Endothelial cell (in vitro differentiated cells): ENCODE measurements around the gene WTAP. TPM values are rescaled to one million over a fixed set of nuclear protein-coding genes. Genes with fewer than 3 reads are reported as not detected.

Experiments used
- DNase-seq: peaks from one replicate; pipeline ENCODE4 v3.0.0; 2021; ENCODE audit warnings: low spot score
- H3K27ac Mint-ChIP-seq: one replicate; pipeline ENCODE4 v1.8.0; 2021; ENCODE audit warnings: mixed read lengths, inconsistent platforms; ENCODE audit not compliant: unreplicated experiment
- H3K27me3 Mint-ChIP-seq: one replicate; pipeline ENCODE4 v1.8.0; 2021; ENCODE audit warnings: mild to moderate bottlenecking, moderate library complexity, mixed read lengths, inconsistent platforms; ENCODE audit not compliant: unreplicated experiment
- H3K36me3 Mint-ChIP-seq: one replicate; pipeline ENCODE4 v1.8.0; 2021; ENCODE audit warnings: mild to moderate bottlenecking, low read depth, mixed read lengths, inconsistent platforms; ENCODE audit not compliant: unreplicated experiment
- H3K4me1 Mint-ChIP-seq: one replicate; pipeline ENCODE4 v1.8.0; 2021; ENCODE audit warnings: mild to moderate bottlenecking, mixed read lengths, inconsistent platforms; ENCODE audit not compliant: unreplicated experiment
- H3K4me3 Mint-ChIP-seq: one replicate; pipeline ENCODE4 v1.8.0; 2021; ENCODE audit warnings: mild to moderate bottlenecking, mixed read lengths, inconsistent platforms; ENCODE audit not compliant: unreplicated experiment
- H3K9me3 Mint-ChIP-seq: one replicate; pipeline ENCODE4 v1.8.0; 2021; ENCODE audit warnings: mixed read lengths, inconsistent platforms; ENCODE audit not compliant: unreplicated experiment
- long read RNA-seq: library from polyadenylated mRNA; unstranded; transcript quantifications from one replicate; pipeline ENCODE4 v2.0.0, GENCODE V29; 2020; ENCODE audit not compliant: unreplicated experiment
- total RNA-seq: library from RNA; stranded (reverse); fragmentation: NEBNext Ultra II Directional; extraction: Animal tissue kit (Norgen Biotek cat#: 25700); gene quantifications from one replicate; pipeline ENCODE4 v1.2.1, GENCODE V29; 2021; ENCODE audit not compliant: unreplicated experiment
- TF ChIP-seq, protein P1 (sequence below): fragments of 200-600 bp; sonication (generic); IDR thresholded peaks from one replicate; pipeline ENCODE4 v1.5.0; 2021; ENCODE audit warnings: antibody characterized with exemption; ENCODE audit not compliant: unreplicated experiment

Gene WTAP
- total RNA-seq, result 95.4 TPM
- long read RNA-seq, transcript WTAP-206 (8 exons, 2,109 nt), result minor isoform, 6 of 80 reads
- long read RNA-seq, transcript WTAP-202 (8 exons, 3,656 nt), result minor isoform, 11 of 80 reads
- long read RNA-seq, transcript WTAP-201 (6 exons, 1,622 nt), result major isoform, 27 of 80 reads
- long read RNA-seq, partial matches to known transcripts, result 24 of 80 reads
- long read RNA-seq, other reads (novel, unspliced or antisense), result 10 of 80 reads

DNA sequence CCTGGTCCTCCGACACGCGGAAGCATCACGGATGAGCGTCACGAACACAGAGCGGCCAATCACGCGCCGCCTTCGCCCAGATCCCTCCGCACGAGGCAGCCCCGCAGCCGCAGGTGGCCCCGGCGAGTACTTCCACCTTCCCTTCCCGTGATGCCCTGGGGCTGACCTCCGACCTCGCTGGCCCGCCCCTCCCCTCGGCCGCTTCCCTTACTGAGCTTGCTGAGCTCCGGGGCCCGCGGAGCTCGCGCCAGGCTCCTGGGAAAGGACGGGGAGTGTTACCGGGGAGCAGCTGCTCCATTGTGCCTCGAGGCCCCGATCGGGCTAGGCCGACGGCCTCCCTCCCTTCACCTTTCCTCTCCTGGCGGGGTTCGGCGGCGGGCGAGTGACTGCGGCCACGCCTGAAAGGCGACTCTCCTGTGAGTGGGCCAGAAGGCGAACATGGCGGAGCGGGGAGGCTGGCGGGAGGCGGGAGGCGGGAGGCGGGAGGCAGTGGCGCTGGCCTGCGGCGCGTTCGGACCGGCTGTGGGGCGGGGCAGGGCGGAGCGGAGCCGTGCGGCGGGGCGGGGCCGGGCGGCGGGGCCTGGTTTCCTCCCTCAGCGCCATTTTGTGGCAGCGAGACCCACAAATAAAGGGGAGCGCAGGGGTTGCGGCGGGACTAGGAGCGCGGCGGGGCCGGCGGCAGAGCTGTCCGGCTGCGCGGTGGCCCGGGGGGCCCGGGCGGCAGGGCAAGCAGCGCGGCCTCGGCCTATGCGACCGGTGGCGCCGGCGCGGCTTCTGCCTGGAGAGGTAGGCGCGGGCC is at the start of gene WTAP:
TSS of gene WTAP (plus strand) at position 589 of the 799 bp plus-strand sequence. CDS start 8,760 bp downstream, outside the sequence.
- Mint-ChIP-seq H3K9me3 (peaks cover 5% of the 10 kb centered on the region), H3K36me3 (peaks cover 21% of the 10 kb centered on the region), H3K27me3 (no peaks in the 10 kb centered on the region), H3K4me1 (peaks cover 19% of the 10 kb centered on the region), H3K4me3 (peak within 1 kb of the TSS; percentile 96), H3K27ac (peak within 1 kb of the TSS; percentile 99)
- peak; percentile 92 for DNase-seq
- TF ChIP-seq, protein P1, sequence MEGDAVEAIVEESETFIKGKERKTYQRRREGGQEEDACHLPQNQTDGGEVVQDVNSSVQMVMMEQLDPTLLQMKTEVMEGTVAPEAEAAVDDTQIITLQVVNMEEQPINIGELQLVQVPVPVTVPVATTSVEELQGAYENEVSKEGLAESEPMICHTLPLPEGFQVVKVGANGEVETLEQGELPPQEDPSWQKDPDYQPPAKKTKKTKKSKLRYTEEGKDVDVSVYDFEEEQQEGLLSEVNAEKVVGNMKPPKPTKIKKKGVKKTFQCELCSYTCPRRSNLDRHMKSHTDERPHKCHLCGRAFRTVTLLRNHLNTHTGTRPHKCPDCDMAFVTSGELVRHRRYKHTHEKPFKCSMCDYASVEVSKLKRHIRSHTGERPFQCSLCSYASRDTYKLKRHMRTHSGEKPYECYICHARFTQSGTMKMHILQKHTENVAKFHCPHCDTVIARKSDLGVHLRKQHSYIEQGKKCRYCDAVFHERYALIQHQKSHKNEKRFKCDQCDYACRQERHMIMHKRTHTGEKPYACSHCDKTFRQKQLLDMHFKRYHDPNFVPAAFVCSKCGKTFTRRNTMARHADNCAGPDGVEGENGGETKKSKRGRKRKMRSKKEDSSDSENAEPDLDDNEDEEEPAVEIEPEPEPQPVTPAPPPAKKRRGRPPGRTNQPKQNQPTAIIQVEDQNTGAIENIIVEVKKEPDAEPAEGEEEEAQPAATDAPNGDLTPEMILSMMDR, result no peak

DNA sequence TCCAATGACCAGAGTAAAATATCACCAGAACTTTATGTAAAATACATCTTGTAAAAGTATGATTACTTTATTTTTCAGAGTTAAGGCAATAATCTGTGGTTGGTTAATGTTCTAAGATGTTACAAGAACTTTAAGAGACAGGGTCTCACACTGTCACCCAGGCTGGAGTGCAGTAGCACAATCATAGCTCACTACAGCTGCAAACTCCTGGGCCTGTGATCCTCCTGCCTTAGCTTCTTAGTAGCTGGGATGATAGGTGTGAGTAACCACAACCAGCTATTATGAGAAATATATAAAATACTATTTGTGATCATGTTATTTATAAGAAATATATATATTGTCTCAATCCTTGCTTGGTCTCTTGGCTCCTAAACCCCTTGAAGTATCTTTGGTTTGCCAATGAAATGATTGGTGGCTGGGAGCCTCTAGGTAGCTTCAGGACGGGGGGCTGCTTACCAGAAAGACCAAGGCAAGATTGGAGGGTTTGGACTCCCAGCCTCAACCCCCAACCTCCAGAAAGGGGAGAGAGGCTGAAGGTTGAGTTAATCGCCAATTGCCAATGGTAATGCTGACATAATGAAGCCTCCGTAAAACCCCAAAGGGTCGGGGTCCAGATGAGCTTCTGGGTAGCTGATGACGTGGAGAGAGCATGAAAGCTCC is 49.7 kb upstream of the WTAP start:
- no peak for DNase-seq
- no peaks in the 10 kb centered on the region for H3K9me3 Mint-ChIP-seq
- no peaks in the 10 kb centered on the region for H3K27me3 Mint-ChIP-seq
- H3K27ac Mint-ChIP-seq, result no peak overlapping the region
- peaks cover 13% of the 10 kb centered on the region for H3K4me1 Mint-ChIP-seq
- no peak overlapping the region for H3K4me3 Mint-ChIP-seq
- no peaks in the 10 kb centered on the region for H3K36me3 Mint-ChIP-seq
- TF ChIP-seq, protein P1, result no peak

DNA sequence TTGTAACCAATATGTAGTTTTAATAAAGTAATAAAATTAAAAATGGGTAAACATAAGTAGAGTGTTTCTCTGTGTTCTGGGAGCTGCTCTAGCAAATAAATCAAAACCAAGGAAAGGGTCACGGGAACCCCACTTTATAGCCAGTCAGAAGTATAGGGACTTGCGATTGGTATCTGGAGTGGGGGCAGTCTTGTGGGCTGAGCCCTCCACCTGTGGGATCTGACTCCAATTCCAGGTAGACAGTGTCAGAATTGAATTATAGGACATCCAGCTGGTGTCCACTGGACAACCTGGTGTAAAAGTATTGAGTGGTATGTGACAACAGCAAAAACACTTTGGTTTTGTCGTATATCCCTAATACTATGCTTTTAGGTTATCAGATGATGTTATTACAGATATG is 48.7 kb upstream of the WTAP start:
- no peak for DNase-seq
- Mint-ChIP-seq H3K27me3 (no peaks in the 10 kb centered on the region), H3K4me1 (peaks cover 13% of the 10 kb centered on the region), H3K27ac (no peak overlapping the region), H3K4me3 (no peak overlapping the region), H3K9me3 (no peaks in the 10 kb centered on the region), H3K36me3 (no peaks in the 10 kb centered on the region)
- TF ChIP-seq, protein P1, result no peak

DNA sequence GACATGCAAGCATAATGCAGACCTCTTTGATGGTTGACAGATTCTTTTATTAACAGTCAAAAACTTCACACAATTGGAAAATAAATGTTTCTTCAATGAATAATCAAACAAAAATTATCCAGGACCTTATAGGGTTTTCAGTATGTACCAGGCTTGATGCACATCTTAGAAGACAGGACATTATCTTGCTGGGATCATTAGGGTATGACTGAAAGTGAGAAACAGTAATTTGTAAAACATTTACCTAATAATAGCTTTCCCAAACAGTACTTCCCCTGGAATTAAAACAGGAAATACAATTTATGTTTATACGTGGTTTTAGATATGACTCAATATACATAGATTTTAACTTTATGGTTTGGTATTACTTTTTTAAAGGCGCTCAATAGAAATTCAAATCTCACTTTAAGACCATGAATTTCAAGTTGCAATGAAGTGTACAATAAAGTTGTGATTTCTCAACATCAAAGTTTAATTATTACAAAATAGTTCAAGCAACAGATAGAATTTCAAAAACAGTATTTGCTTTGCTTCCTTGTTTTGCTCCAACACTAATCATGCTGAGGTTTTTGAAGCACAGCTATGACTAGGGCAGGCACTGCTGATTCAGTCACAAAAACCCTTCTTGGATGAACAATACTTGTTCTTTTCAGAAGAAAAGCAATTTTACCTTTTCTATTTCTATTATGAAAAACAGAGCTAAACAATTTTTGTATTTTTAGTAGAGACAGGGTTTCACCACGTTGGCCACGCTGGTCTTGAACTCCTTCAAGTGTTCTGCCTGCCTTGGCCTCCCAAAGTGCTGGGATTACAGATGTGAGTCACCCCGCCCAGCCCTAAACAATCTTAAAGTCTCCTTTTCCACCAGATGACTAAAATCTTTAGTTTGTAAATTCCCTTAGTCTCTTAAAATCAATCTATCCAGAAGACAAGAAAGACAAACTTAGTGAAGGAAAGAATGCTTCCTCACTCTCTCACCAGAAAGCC is 47.9 kb upstream of the WTAP start:
- TF ChIP-seq, protein P1, result no peak
- no peaks in the 10 kb centered on the region for H3K9me3 Mint-ChIP-seq
- no peak overlapping the region for H3K27ac Mint-ChIP-seq
- peaks cover 13% of the 10 kb centered on the region for H3K4me1 Mint-ChIP-seq
- no peak for DNase-seq
- no peaks in the 10 kb centered on the region for H3K36me3 Mint-ChIP-seq
- no peak overlapping the region for H3K4me3 Mint-ChIP-seq
- no peaks in the 10 kb centered on the region for H3K27me3 Mint-ChIP-seq
